Posterior cingulate gyrus (tissue), 11 donors: ENCODE measurements around the gene SDK1.
A peak's percentile ranks its signal among the peaks of the same experiment; 100 is the strongest.

Experiments
- DNase-seq, 10 donors: peaks; one replicate each; pipeline versions ENCODE4 v3.0.0 to v3.0.0-alpha.2; 2020 to 2021; ENCODE audit warnings: mixed read lengths in 3 of 10
- intact Hi-C: fragments of 100-400 bp; cut with DNase I; formaldehyde crosslinking; loops from one replicate; pipeline ENCODE4 v1.15.1; 2023

Gene SDK1

GRCh38 chr7:3630081-3630480 is 329.0 kb downstream of the SDK1 start:
- intact Hi-C loops = no loop called here
- DNase-seq = no peak

- DNase-seq = no peak
- intact Hi-C loops = no loop called here
Observed at GRCh38 chr7:3634396-3634795, 333.3 kb downstream of the SDK1 start.

GRCh38 chr7:3636131-3636860 is 335.2 kb downstream of the SDK1 start:
- DNase-seq = no peak
- intact Hi-C loops = no loop called here

GRCh38 chr7:3639253-3639652 is 338.2 kb downstream of the SDK1 start:
- intact Hi-C loops = no loop called here
- DNase-seq = no peak

- no peak for DNase-seq
- intact Hi-C loops = no loop called here
Observed at GRCh38 chr7:3641582-3641981, 340.5 kb downstream of the SDK1 start.

- intact Hi-C loops = no loop called here
- no peak for DNase-seq
Observed at GRCh38 chr7:3643091-3643490, 342.0 kb downstream of the SDK1 start.

GRCh38 chr7:3648276-3648675 is 347.2 kb downstream of the SDK1 start:
- intact Hi-C loops = no loop called here
- no peak for DNase-seq

- intact Hi-C loops = no loop called here
- no peak for DNase-seq
Observed at GRCh38 chr7:3649250-3649649, 348.2 kb downstream of the SDK1 start.

- no peak for DNase-seq
- intact Hi-C loops = no loop called here
Observed at GRCh38 chr7:3649678-3650440, 348.8 kb downstream of the SDK1 start.

GRCh38 chr7:3650844-3651243 is 349.8 kb downstream of the SDK1 start:
- DNase-seq = no peak
- intact Hi-C loops = no loop called here

- intact Hi-C loops = no loop called here
- DNase-seq = no peak
Observed at GRCh38 chr7:3655635-3656034, 354.6 kb downstream of the SDK1 start.

GRCh38 chr7:3657206-3657605 is 356.2 kb downstream of the SDK1 start:
- DNase-seq = no peak
- intact Hi-C loops = no loop called here

- DNase-seq = no peak
- intact Hi-C loops = no loop called here
Observed at GRCh38 chr7:3668743-3669142, 367.7 kb downstream of the SDK1 start.

- intact Hi-C loops = no loop called here
- no peak for DNase-seq
Observed at GRCh38 chr7:3670898-3671297, 369.8 kb downstream of the SDK1 start.

GRCh38 chr7:3673524-3673923 is 372.5 kb downstream of the SDK1 start:
- intact Hi-C loops = no loop called here
- DNase-seq = peak in 3 of 10 donors; percentile 12 to 54 (median 40)

GRCh38 chr7:3678314-3678810 is 377.3 kb downstream of the SDK1 start:
- DNase-seq = no peak
- intact Hi-C loops = no loop called here

GRCh38 chr7:3682028-3682710 is 381.1 kb downstream of the SDK1 start:
- peak in 1 of 10 donors; percentile 15 for DNase-seq
- intact Hi-C loops = no loop called here

GRCh38 chr7:3683546-3684539 is 382.8 kb downstream of the SDK1 start:
- intact Hi-C loops = no loop called here
- no peak for DNase-seq

- intact Hi-C loops = no loop called here
- DNase-seq = no peak
Observed at GRCh38 chr7:3688071-3688470, 387.0 kb downstream of the SDK1 start.

- intact Hi-C loops = no loop called here
- DNase-seq = no peak
Observed at GRCh38 chr7:3688842-3689241, 387.8 kb downstream of the SDK1 start.
